Measurements from ENCODE around the gene TMEM200B.
"Not testable (repeated sequence)": the region's sequence is repeated elsewhere in the genome, so short reads cannot be mapped to it uniquely, and the experiment has no call there.

The TMEM200B gene

DNA sequence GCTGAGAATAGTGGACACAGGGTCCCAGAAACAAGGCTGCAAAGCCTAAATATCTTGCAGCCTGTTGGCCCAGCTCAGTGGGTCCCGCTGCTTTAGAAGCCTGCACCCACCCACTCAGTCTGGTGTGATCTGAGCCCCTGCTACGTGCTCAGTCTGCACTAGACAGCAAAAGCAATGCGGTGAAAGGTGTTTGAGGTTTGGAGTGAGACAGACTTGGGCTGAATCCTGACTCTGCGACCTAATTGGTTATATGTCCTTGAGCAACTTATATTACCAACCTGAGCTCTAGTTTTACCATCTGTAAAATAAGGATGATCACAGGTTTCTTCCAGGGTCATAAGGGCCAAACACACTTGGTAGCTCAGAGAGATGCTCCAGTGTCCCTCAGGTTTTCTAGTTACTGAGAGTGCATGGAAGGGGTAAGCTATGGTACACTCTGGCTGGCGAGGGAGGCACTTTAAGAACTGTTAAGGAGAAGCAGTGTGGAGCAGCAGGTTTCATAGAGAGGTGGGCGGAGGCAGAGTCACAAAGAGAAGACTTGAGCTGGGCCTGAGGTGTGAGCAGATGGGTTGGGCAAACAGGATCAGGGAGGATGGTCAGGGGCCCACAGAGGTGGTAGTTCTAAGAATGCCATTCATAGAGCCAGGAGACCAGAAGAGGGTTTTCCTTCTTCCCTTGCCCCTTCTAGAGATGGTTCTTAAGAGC lies 10.1 kb downstream of the TMEM200B start (continued):
- TF ChIP-seq, protein P1, sequence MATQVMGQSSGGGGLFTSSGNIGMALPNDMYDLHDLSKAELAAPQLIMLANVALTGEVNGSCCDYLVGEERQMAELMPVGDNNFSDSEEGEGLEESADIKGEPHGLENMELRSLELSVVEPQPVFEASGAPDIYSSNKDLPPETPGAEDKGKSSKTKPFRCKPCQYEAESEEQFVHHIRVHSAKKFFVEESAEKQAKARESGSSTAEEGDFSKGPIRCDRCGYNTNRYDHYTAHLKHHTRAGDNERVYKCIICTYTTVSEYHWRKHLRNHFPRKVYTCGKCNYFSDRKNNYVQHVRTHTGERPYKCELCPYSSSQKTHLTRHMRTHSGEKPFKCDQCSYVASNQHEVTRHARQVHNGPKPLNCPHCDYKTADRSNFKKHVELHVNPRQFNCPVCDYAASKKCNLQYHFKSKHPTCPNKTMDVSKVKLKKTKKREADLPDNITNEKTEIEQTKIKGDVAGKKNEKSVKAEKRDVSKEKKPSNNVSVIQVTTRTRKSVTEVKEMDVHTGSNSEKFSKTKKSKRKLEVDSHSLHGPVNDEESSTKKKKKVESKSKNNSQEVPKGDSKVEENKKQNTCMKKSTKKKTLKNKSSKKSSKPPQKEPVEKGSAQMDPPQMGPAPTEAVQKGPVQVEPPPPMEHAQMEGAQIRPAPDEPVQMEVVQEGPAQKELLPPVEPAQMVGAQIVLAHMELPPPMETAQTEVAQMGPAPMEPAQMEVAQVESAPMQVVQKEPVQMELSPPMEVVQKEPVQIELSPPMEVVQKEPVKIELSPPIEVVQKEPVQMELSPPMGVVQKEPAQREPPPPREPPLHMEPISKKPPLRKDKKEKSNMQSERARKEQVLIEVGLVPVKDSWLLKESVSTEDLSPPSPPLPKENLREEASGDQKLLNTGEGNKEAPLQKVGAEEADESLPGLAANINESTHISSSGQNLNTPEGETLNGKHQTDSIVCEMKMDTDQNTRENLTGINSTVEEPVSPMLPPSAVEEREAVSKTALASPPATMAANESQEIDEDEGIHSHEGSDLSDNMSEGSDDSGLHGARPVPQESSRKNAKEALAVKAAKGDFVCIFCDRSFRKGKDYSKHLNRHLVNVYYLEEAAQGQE (tag by site-specific recombination; IDR thresholded peaks at IDR 0.05), result no peak
- TF ChIP-seq, protein P2, sequence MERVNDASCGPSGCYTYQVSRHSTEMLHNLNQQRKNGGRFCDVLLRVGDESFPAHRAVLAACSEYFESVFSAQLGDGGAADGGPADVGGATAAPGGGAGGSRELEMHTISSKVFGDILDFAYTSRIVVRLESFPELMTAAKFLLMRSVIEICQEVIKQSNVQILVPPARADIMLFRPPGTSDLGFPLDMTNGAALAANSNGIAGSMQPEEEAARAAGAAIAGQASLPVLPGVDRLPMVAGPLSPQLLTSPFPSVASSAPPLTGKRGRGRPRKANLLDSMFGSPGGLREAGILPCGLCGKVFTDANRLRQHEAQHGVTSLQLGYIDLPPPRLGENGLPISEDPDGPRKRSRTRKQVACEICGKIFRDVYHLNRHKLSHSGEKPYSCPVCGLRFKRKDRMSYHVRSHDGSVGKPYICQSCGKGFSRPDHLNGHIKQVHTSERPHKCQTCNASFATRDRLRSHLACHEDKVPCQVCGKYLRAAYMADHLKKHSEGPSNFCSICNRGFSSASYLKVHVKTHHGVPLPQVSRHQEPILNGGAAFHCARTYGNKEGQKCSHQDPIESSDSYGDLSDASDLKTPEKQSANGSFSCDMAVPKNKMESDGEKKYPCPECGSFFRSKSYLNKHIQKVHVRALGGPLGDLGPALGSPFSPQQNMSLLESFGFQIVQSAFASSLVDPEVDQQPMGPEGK (tag by site-specific recombination; IDR thresholded peaks at IDR 0.05), result no peak
- TF ChIP-seq EGR2 (tag by site-specific recombination; IDR thresholded peaks at IDR 0.05; ENCODE audit: low read depth) (no peak), ZNF843 (tag by site-specific recombination; IDR thresholded peaks at IDR 0.05) (no peak)
- TF ChIP-seq, protein P3, sequence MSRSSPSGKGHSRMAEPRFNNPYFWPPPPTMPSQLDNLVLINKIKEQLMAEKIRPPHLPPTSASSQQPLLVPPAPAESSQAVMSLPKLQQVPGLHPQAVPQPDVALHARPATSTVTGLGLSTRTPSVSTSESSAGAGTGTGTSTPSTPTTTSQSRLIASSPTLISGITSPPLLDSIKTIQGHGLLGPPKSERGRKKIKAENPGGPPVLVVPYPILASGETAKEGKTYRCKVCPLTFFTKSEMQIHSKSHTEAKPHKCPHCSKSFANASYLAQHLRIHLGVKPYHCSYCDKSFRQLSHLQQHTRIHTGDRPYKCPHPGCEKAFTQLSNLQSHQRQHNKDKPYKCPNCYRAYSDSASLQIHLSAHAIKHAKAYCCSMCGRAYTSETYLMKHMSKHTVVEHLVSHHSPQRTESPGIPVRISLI (tag by site-specific recombination; IDR thresholded peaks at IDR 0.05), result no peak

DNA sequence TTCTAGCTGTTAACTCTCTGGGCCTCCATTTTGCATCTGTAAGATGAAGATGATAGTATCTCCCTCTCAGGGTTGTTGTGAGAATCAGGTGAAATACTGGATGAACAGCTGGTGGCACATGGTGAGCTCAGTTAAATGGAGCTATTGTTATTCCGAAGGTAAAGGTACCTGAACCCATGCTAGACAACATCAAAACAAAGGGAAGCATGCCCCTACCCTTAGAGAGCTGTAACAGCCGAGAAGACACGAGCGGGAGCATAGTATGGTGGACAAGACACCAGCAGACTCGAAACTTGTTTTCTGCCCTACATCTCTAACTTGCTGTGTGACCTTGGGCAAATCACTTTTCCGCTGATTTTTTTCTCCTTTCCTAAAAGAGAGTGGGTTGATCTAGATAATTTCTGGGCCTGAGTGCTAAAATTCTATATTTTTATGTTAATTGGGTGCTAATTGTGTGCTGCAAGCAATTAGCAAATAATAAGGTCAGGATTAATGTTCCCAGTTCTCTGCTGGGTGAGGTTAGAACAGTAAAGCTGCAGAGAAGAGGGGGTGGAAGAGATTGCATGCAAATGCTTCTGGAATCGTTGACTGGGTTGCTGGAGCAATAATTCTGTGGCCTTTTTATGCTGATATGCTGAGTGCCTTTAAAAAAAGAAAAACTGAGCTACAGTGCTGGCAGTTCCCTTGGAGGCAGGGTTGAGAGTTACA lies 10.8 kb downstream of the TMEM200B start:
- Histone ChIP-seq H3K9me3 (ENCODE audit: control insufficient read depth, insufficient read depth, low read depth, low read length) (no peaks in the 10 kb centered on the region), H3K36me3 (ENCODE audit: control insufficient read depth in 2 of 2, insufficient read depth in 1 of 2, low read length in 2 of 2) (peaks cover 9 to 63% of the 10 kb centered on the region in 2 experiments; a peak in 2 of 3 replicates), H3K4me1 (ENCODE audit: control insufficient read depth, insufficient read depth, low read length) (no peaks in the 10 kb centered on the region), H3K4me3 (ENCODE audit: low read depth, low read length) (no peak overlapping the region), H3K27ac (ENCODE audit: extremely low read depth, low read depth, low read length) (no peak overlapping the region)
- ChIA-PET POLR2A (interaction anchor here (1.4 kb wide), 1 partner anchor 9 kb away, joined by 4 read pairs; no protein-coding TSS in a partner anchor), CTCF (interaction anchor here (0.7 to 1.1 kb wide), 2 partner anchors 24 to 222 kb away, joined by 3 read pairs; no protein-coding TSS in a partner anchor)
- TF ChIP-seq, protein P4, sequence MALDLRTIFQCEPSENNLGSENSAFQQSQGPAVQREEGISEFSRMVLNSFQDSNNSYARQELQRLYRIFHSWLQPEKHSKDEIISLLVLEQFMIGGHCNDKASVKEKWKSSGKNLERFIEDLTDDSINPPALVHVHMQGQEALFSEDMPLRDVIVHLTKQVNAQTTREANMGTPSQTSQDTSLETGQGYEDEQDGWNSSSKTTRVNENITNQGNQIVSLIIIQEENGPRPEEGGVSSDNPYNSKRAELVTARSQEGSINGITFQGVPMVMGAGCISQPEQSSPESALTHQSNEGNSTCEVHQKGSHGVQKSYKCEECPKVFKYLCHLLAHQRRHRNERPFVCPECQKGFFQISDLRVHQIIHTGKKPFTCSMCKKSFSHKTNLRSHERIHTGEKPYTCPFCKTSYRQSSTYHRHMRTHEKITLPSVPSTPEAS (tag by site-specific recombination; IDR thresholded peaks at IDR 0.05), result no peak
- TF ChIP-seq ZNF157 (tag by site-specific recombination; IDR thresholded peaks at IDR 0.05) (no peak), HOXD13 (CRISPR knock-in tag; IDR thresholded peaks at IDR 0.05; ENCODE audit: borderline replicate concordance) (no peak), ZBTB7A (tag by site-specific recombination; IDR thresholded peaks at IDR 0.05; ENCODE audit: low read depth) (no peak), ZNF138 (tag by site-specific recombination; IDR thresholded peaks at IDR 0.05; ENCODE audit: borderline replicate concordance) (no peak), TRIM28 (IDR thresholded peaks at IDR 0.05; ENCODE audit: borderline replicate concordance, low read length) (no peak), ZNF132 (tag by site-specific recombination; IDR thresholded peaks at IDR 0.05; ENCODE audit: borderline replicate concordance) (no peak)

DNA sequence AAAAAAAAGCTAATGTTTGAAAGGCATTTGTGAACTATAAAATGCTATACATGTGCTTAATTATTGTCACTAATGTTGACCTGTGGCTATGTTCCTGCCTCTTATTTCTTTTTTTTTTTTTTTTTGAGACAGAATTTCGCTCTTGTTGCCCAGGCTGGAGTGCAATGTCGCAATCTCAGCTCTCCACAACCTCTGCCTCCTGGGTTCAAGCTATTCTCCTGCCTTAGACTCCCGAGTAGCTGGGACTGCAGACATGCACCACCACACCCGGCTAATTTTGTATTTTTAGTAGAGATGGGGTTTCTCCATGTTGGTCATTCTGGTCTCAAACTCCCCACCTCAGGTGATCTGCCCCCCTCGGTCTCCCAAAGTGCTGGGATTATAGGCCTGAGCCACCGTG lies 15.7 kb downstream of the TMEM200B start:
- peaks cover 4 to 28% of the 10 kb centered on the region in 2 experiments; a peak in 2 of 3 replicates for H3K36me3 ChIP-seq (ENCODE audit: control insufficient read depth in 2 of 2, insufficient read depth in 1 of 2, low read length in 2 of 2)
- H3K4me1 ChIP-seq (ENCODE audit: control insufficient read depth, insufficient read depth, low read length); H3K9me3 ChIP-seq (ENCODE audit: control insufficient read depth, insufficient read depth, low read depth, low read length); H3K27ac ChIP-seq (ENCODE audit: extremely low read depth, low read depth, low read length); H3K4me3 ChIP-seq (ENCODE audit: low read depth, low read length): not testable (repeated sequence)
- CTCF ChIA-PET, result interaction anchor here (1.0 kb wide), 1 partner anchor 9 kb away, joined by 7 read pairs; no protein-coding TSS in a partner anchor
- POLR2A ChIA-PET, result interaction anchor here (0.7 kb wide), 1 partner anchor 24 kb away, joined by 4 read pairs; no protein-coding TSS in a partner anchor

Measured in HEK293 (cell line).